Lower leg skin (tissue), 4 donors: ENCODE measurements around the gene PCDHGA11. TPM values are rescaled to one million over a fixed set of nuclear protein-coding genes. Genes with fewer than 3 reads are reported as not detected.
A peak's percentile ranks its signal among the peaks of the same experiment; 100 is the strongest.
"Not testable (repeated sequence)": the region's sequence is repeated elsewhere in the genome, so short reads cannot be mapped to it uniquely, and the experiment has no call there.

Source experiments
- DNase-seq, 2 donors: peaks; one replicate each; pipeline ENCODE4 v3.0.0-alpha.2; 2019; ENCODE audit warnings: low spot score in 2 of 2
- H3K4me3 ChIP-seq: fragments of 200-600 bp; sonication (generic); 2 replicates; pipeline ENCODE4 v1.5.1; 2017; ENCODE audit warnings: mild to moderate bottlenecking, low read depth; ENCODE audit not compliant: poor library complexity, severe bottlenecking
- POLR2A ChIP-seq, 2 donors: fragments of 450-650 bp; IDR thresholded peaks; one replicate each; pipeline ENCODE4 v1.6.1; 2016 to 2017; ENCODE audit warnings: antibody characterized with exemption in 2 of 2, mild to moderate bottlenecking in 1 of 2, moderate library complexity in 1 of 2
- WGBS, 2 donors: methylation state at CpG; one replicate each; pipeline ENCODE4 v1.1.5; 2018; 5-methylcytosine and 5-hydroxymethylcytosine counted together
- intact Hi-C: fragments of 100-400 bp; cut with DNase I; formaldehyde crosslinking; loops from one replicate; pipeline ENCODE4 v1.15.0; 2023; ENCODE audit warnings: low total_unique reads
- total RNA-seq, 4 donors: library from RNA; depleted of rRNA; stranded (reverse); fragments of >200 nt; gene quantifications; one replicate each; pipeline ENCODE4 v1.1.0, GENCODE V29; 2016
- TF ChIP-seq, protein P1 (sequence below), 3 donors: fragments of 450-650 bp; IDR thresholded peaks; one replicate each; pipeline ENCODE4 v1.5.1; 2016; ENCODE audit warnings: antibody characterized with exemption in 3 of 3, mild to moderate bottlenecking in 3 of 3, moderate library complexity in 2 of 3

The PCDHGA11 gene
- total RNA-seq, 4 donors from 2014 or later, result 3.2 to 6.9 (median 3.7) TPM

DNA sequence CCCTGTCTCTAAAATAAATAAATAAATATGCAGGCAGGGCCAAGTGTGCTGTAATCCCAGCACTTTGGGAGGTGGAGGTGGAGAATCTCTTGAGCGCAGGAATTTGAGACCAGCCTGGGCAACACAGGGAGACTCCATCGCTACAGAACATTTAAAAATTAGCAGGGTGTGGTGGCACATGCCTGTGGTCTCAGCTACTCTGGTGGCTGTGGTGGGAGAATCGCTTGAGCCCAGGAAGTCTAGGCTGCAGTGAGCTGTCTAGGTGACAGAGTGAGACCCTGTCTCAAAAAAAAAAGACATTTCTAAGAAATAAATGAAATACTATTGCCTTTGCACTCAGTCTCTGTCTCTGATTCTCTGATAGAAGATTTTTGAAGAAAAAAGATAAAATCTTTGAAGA is 9.3 kb upstream of the PCDHGA11 start:
- no peak overlapping the region for H3K4me3 ChIP-seq
- no peak for TF ChIP-seq POLR2A (IDR thresholded peaks at IDR 0.05)
- TF ChIP-seq, protein P1, sequence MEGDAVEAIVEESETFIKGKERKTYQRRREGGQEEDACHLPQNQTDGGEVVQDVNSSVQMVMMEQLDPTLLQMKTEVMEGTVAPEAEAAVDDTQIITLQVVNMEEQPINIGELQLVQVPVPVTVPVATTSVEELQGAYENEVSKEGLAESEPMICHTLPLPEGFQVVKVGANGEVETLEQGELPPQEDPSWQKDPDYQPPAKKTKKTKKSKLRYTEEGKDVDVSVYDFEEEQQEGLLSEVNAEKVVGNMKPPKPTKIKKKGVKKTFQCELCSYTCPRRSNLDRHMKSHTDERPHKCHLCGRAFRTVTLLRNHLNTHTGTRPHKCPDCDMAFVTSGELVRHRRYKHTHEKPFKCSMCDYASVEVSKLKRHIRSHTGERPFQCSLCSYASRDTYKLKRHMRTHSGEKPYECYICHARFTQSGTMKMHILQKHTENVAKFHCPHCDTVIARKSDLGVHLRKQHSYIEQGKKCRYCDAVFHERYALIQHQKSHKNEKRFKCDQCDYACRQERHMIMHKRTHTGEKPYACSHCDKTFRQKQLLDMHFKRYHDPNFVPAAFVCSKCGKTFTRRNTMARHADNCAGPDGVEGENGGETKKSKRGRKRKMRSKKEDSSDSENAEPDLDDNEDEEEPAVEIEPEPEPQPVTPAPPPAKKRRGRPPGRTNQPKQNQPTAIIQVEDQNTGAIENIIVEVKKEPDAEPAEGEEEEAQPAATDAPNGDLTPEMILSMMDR (IDR thresholded peaks at IDR 0.05), result no peak
- 67 to 69% methylated on average over 3 of the region's 3 CpGs for WGBS, 2 donors
- intact Hi-C loops, result loop anchor here (10.0 kb wide), 1 partner anchor 143 kb away; no protein-coding TSS in a partner anchor
- DNase-seq, result no peak

DNA sequence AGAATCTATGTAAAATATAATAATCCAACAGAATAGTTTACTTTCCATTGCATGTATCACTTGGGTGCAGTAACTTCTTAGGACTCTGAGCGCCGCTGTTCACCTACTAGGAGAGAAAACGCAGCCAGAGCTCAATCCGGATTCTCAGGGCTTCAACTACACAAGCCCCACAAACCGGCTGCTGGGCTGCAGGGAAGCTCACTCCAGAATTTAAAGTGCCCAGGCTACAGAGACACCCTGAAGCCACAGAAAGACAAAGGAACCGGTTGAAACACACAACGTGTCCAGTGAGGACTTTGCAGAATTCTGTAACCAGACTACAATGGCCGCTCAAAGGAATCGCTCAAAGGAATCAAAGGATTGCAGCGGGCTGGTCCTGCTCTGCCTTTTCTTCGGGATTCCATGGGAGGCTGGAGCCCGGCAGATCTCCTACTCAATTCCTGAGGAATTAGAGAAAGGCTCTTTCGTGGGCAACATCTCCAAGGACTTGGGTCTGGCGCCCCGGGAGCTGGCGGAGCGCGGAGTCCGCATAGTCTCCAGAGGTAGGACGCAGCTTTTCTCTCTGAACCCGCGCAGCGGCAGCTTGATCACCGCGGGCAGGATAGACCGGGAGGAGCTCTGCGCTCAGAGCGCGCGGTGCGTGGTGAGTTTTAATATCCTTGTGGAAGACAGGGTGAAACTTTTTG is 7.9 kb upstream of the PCDHGA11 start, which contains the start of gene PCDHGA10:
Gene PCDHGA10 (plus strand): TSS at position 134 of the 686 bp plus-strand sequence. CDS start 189 bp downstream, at position 323.
- no peak for DNase-seq
- intact Hi-C loops, result loop anchor here (10.0 kb wide), 1 partner anchor 142 kb away; no protein-coding TSS in a partner anchor

DNA sequence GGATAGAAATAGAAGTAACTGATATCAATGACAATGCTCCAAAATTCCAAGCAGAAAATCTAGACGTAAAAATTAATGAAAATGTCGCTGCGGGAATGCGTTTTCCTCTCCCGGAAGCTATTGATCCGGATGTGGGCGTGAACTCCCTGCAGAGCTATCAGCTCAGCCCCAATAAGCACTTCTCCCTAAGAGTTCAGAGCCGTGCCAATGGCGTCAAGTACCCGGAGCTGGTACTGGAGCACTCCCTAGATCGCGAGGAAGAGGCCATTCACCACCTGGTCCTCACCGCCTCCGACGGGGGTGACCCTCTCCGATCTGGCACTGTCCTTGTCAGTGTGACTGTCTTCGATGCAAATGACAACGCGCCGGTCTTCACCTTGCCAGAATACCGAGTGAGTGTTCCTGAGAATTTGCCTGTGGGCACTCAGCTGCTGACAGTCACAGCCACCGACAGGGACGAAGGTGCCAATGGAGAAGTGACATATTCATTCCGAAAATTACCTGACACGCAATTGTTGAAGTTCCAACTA is 7.2 kb upstream of the PCDHGA11 start:
- no peak for TF ChIP-seq POLR2A (IDR thresholded peaks at IDR 0.05)
- TF ChIP-seq, protein P1 (IDR thresholded peaks at IDR 0.05), result no peak
- H3K4me3 ChIP-seq, result no peak overlapping the region
- DNase-seq, result no peak
- WGBS, 2 donors, result 20 to 23% methylated on average over 25 of the region's 25 CpGs
- intact Hi-C loops, result loop anchor here (10.0 kb wide), 1 partner anchor 141 kb away; no protein-coding TSS in a partner anchor

More for the DNA sequence above, 7.9 kb upstream of the PCDHGA11 start, which contains the start of gene PCDHGA10:
- WGBS, 2 donors, result 18 to 19% methylated on average over 31 of the region's 31 CpGs
- H3K4me3 ChIP-seq, result no peak within 1 kb of the TSS
- TF ChIP-seq, protein P1 (IDR thresholded peaks at IDR 0.05), result no peak
- no peak for TF ChIP-seq POLR2A (IDR thresholded peaks at IDR 0.05)

DNA sequence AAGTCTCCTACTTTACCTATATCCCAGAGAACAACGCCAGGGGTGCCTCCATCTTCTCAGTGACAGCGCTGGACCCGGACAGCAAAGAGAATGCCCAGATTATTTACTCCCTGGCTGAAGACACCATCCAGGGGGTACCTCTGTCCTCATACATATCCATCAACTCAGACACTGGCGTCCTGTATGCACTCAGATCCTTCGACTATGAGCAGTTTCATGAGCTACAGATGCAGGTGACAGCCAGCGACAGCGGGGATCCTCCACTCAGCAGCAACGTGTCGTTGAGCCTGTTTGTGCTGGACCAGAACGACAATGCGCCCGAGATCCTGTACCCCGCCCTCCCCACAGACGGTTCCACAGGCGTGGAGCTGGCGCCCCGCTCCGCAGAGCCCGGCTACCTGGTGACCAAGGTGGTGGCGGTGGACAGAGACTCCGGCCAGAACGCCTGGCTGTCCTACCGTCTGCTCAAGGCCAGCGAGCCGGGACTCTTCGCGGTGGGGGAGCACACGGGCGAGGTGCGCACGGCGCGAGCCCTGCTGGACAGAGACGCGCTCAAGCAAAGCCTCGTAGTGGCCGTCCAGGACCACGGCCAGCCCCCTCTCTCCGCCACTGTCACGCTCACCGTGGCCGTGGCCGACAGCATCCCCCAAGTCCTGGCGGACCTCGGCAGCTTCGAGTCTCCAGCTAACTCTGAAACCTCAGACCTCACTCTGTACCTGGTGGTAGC is 6.1 kb upstream of the PCDHGA11 start:
- not testable (repeated sequence) for DNase-seq, H3K4me3 ChIP-seq
- intact Hi-C loops, result loop anchor here (10.0 kb wide), 1 partner anchor 140 kb away; no protein-coding TSS in a partner anchor
- WGBS, 2 donors, result 34 to 37% methylated on average over 41 to 45 of the region's 46 CpGs

DNA sequence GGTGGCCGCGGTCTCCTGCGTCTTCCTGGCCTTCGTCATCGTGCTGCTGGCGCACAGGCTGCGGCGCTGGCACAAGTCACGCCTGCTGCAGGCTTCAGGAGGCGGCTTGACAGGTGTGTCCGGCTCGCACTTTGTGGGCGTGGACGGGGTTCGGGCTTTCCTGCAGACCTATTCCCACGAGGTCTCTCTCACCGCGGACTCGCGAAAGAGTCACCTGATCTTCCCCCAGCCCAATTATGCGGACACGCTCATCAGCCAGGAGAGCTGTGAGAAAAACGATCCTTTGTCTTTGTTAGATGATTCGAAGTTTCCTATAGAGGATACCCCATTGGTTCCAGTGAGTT is 5.6 kb upstream of the PCDHGA11 start:
- DNase-seq, H3K4me3 ChIP-seq: not testable (repeated sequence)
- intact Hi-C loops, result loop anchor here (10.0 kb wide), 1 partner anchor 140 kb away; no protein-coding TSS in a partner anchor
- 26 to 28% methylated on average over 19 to 24 of the region's 24 CpGs for WGBS, 2 donors

DNA sequence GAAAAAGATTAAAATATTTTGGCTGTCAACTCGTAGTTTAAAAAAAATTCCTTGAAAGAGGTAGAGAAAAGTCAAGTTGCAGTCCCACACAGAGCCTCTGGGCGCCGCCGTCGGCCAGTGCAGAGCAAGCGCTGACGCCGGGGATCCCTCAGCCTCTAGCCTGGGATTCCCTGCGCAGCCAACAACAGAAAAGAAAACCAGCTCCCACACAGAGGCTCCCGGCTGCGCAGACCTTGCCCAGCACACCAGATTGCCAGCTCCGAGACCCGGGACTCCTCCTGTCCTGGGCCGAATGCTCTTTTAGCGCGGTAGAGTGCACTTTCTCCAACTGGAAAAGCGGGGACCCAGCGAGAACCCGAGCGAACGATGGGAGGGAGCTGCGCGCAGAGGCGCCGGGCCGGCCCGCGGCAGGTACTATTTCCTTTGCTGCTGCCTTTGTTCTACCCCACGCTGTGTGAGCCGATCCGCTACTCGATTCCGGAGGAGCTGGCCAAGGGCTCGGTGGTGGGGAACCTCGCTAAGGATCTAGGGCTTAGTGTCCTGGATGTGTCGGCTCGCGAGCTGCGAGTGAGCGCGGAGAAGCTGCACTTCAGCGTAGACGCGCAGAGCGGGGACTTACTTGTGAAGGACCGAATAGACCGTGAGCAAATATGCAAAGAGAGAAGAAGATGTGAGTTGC is 3.2 kb upstream of the PCDHGA11 start, which contains the start of gene PCDHGB7:
Gene PCDHGB7 (plus strand): TSS at position 184 of the 679 bp plus-strand sequence. CDS start 183 bp downstream, at position 367.
- WGBS, 2 donors, result 13% methylated on average over 43 to 45 of the region's 47 CpGs
- intact Hi-C loops, result loop anchor here (10.0 kb wide), 1 partner anchor 137 kb away; no protein-coding TSS in a partner anchor
- peak; percentile 46 to 91 for DNase-seq
- H3K4me3 ChIP-seq, result peak within 1 kb of the TSS; percentile 1
